Kasumi-1 (cell line): ENCODE measurements around the gene ZDHHC11.
"Not testable (repeated sequence)": the region's sequence is repeated elsewhere in the genome, so short reads cannot be mapped to it uniquely, and the experiment has no call there.

Experiments
- DNase-seq, 2 experiments: peaks; one replicate each; lab custom pipeline; 2025; lab: John Stamatoyannopoulos, UW

The ZDHHC11 gene

GRCh38 chr5:859798-860296 lies 9.1 kb upstream of the ZDHHC11 start:
- DNase-seq: no peak

- no peak for DNase-seq
These were observed 8.6 kb upstream of the ZDHHC11 start for GRCh38 chr5:859391-859790.

- no peak for DNase-seq
These were observed 7.9 kb upstream of the ZDHHC11 start for GRCh38 chr5:858726-859125.

- DNase-seq: no peak
These were observed 6.0 kb upstream of the ZDHHC11 start for GRCh38 chr5:856531-857425.

GRCh38 chr5:855771-856530 lies 5.2 kb upstream of the ZDHHC11 start:
- DNase-seq: no peak

- no peak for DNase-seq
These were observed 4.4 kb upstream of the ZDHHC11 start for GRCh38 chr5:854966-855743.

GRCh38 chr5:854217-854616 lies 3.4 kb upstream of the ZDHHC11 start:
- no peak for DNase-seq

GRCh38 chr5:853416-854090 lies 2.8 kb upstream of the ZDHHC11 start:
- not testable (repeated sequence) for DNase-seq

GRCh38 chr5:852431-853401 lies 1.9 kb upstream of the ZDHHC11 start:
- DNase-seq: no peak

- DNase-seq: no peak
These were observed 1.2 kb upstream of the ZDHHC11 start for GRCh38 chr5:852018-852417.

GRCh38 chr5:851553-851952 lies 767 bp upstream of the ZDHHC11 start:
- DNase-seq: no peak

- DNase-seq: no peak
These were observed 290 bp upstream of the ZDHHC11 start for GRCh38 chr5:851076-851475.

- DNase-seq: no peak
These were observed 1.0 kb downstream of the ZDHHC11 start for GRCh38 chr5:849651-850301.

- no peak for DNase-seq
These were observed 2.1 kb downstream of the ZDHHC11 start for GRCh38 chr5:848671-849111.

- DNase-seq: not testable (repeated sequence)
These were observed 3.0 kb downstream of the ZDHHC11 start for GRCh38 chr5:847736-848135.

- DNase-seq: not testable (repeated sequence)
These were observed 3.6 kb downstream of the ZDHHC11 start for GRCh38 chr5:847212-847611.

GRCh38 chr5:846602-847091 lies 4.1 kb downstream of the ZDHHC11 start:
- DNase-seq: not testable (repeated sequence)

- DNase-seq: not testable (repeated sequence)
These were observed 4.8 kb downstream of the ZDHHC11 start for GRCh38 chr5:845676-846601.
